ENCODE measurements around the gene FAM171A2. TPM values are rescaled to one million over a fixed set of nuclear protein-coding genes. Genes with fewer than 3 reads are reported as not detected.
"Not testable (repeated sequence)": the region's sequence is repeated elsewhere in the genome, so short reads cannot be mapped to it uniquely, and the experiment has no call there.

Gene FAM171A2
- total RNA-seq, 1 donor from 2014 or later: 18.1 TPM

DNA sequence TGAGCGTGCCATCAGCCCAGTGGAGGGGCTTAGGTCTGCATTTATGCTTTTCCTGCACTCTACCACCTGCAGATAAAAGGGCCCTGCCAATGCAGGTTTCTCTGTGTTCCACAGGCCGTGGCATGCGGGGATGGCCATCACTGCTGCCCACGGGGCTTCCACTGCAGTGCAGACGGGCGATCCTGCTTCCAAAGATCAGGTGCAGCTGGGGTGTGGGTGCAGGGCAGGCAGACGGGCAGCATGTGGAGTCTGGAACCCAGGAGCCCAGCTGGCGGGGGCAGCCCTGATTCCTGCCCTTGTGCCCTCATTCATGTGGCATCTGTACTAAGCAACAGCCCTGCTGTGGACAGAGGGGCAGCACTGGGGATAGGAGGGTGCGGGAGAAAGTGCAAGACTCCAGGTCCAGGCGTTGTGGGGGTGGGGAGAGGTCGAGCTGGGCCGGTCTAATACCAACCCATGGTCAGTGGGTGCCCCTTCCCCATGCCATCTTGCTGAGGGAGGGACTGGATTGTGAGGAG lies 14.0 kb downstream of the FAM171A2 start:
- Mint-ChIP-seq H3K9me3 (no peaks in the 10 kb centered on the region), H3K4me1 (peaks cover 13% of the 10 kb centered on the region), H3K27ac (no peak overlapping the region), H3K36me3 (peaks cover 5% of the 10 kb centered on the region), H3K27me3 (ENCODE audit: insufficient read depth, low read depth) (peaks cover 17% of the 10 kb centered on the region), H3K4me3 (no peak overlapping the region)
- Histone ChIP-seq H3K4me2 (no peak overlapping the region), H3K9ac (no peak overlapping the region), H3K27ac (no peak overlapping the region), H3K4me1 (no peaks in the 10 kb centered on the region), H3K9me3 (ENCODE audit: low read depth) (no peaks in the 10 kb centered on the region), H3K4me3 (no peak overlapping the region), H3K27me3 (peaks cover 12% of the 10 kb centered on the region), H3F3A (ENCODE audit: low read depth) (peaks cover 23% of the 10 kb centered on the region), H3K79me2 (ENCODE audit: low read depth) (peaks cover 12% of the 10 kb centered on the region), H4K20me1 (ENCODE audit: low read depth) (peaks cover 38% of the 10 kb centered on the region), H2AFZ (replicated peaks) (no peak overlapping the region), H3K36me3 (no peaks in the 10 kb centered on the region)
- TF ChIP-seq EZH2 (IDR thresholded peaks at IDR 0.05) (no peak), EZH2phosphoT487 (IDR thresholded peaks at IDR 0.05) (no peak)
- TF ChIP-seq, protein P1, sequence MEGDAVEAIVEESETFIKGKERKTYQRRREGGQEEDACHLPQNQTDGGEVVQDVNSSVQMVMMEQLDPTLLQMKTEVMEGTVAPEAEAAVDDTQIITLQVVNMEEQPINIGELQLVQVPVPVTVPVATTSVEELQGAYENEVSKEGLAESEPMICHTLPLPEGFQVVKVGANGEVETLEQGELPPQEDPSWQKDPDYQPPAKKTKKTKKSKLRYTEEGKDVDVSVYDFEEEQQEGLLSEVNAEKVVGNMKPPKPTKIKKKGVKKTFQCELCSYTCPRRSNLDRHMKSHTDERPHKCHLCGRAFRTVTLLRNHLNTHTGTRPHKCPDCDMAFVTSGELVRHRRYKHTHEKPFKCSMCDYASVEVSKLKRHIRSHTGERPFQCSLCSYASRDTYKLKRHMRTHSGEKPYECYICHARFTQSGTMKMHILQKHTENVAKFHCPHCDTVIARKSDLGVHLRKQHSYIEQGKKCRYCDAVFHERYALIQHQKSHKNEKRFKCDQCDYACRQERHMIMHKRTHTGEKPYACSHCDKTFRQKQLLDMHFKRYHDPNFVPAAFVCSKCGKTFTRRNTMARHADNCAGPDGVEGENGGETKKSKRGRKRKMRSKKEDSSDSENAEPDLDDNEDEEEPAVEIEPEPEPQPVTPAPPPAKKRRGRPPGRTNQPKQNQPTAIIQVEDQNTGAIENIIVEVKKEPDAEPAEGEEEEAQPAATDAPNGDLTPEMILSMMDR (IDR thresholded peaks at IDR 0.05): no peak
- DNase-seq (ENCODE audit: low spot score): no peak

DNA sequence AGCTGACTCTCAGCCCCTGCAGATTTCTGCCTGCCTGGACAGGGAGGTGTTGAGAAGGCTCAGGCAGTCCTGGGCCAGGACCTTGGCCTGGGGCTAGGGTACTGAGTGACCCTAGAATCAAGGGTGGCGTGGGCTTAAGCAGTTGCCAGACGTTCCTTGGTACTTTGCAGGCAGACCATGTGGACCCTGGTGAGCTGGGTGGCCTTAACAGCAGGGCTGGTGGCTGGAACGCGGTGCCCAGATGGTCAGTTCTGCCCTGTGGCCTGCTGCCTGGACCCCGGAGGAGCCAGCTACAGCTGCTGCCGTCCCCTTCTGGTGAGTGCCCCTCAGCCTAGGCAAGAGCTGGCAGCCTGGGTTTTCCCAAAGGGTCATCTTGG lies 14.7 kb downstream of the FAM171A2 start:
- H2AFZ ChIP-seq (replicated peaks): no peak overlapping the region
- H3K36me3 ChIP-seq: no peaks in the 10 kb centered on the region
- peaks cover 23% of the 10 kb centered on the region for H3F3A ChIP-seq (ENCODE audit: low read depth)
- Mint-ChIP-seq H3K36me3 (peaks cover 5% of the 10 kb centered on the region), H3K9me3 (no peaks in the 10 kb centered on the region), H3K27me3 (ENCODE audit: insufficient read depth, low read depth) (peaks cover 20% of the 10 kb centered on the region), H3K4me1 (peaks cover 13% of the 10 kb centered on the region), H3K4me3 (no peak overlapping the region), H3K27ac (no peak overlapping the region)
- no peak overlapping the region for H3K4me3 ChIP-seq
- H3K27ac ChIP-seq: no peak overlapping the region
- no peak overlapping the region for H3K4me2 ChIP-seq
- H4K20me1 ChIP-seq (ENCODE audit: low read depth): peaks cover 38% of the 10 kb centered on the region
- H3K9ac ChIP-seq: no peak overlapping the region
- no peak for DNase-seq (ENCODE audit: low spot score)
- TF ChIP-seq EZH2 (IDR thresholded peaks at IDR 0.05): no peak
- TF ChIP-seq EZH2phosphoT487 (IDR thresholded peaks at IDR 0.05): no peak
- TF ChIP-seq, protein P1 (IDR thresholded peaks at IDR 0.05): no peak
- H3K4me1 ChIP-seq: no peaks in the 10 kb centered on the region
- H3K27me3 ChIP-seq: peaks cover 9% of the 10 kb centered on the region
- peaks cover 12% of the 10 kb centered on the region for H3K79me2 ChIP-seq (ENCODE audit: low read depth)
- H3K9me3 ChIP-seq (ENCODE audit: low read depth): no peaks in the 10 kb centered on the region

DNA sequence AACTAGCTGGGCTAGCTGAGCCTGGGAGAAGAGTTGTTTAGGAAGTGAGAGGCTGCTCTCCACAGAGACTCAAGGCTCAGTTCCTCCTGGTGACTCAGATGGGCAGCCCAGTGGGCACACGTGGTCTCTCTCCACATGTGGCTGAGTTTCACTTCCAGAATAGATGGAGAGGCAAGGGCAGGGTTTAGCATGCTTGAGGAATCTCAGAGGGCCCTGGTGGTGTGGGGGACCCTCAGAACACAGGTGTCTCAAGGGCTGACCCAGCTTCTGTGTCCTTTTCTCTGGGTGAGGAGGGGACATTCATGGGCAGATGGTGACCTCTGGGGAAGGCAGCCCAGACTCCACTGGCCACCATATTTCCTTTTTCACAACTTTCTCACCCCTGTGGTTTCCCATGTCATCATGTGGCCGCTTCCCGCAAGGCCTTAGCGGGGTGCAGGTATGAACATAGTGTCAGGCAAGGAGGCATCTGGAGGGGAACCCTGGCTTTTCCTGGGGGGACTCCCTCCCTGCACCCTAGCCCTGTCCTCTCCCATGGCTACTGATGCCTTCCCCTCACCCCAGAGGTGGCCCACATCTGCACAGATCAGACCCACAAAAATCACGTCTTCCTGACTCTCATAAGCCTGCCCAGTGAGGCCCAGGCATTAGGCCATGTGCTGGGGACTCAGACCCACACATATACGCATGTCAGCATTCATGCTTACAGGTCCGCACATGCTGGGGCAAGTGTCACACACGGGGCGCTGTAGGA lies 15.2 kb downstream of the FAM171A2 start:
- H3K9ac ChIP-seq: no peak overlapping the region
- peaks cover 4% of the 10 kb centered on the region for H3K27me3 ChIP-seq

DNA sequence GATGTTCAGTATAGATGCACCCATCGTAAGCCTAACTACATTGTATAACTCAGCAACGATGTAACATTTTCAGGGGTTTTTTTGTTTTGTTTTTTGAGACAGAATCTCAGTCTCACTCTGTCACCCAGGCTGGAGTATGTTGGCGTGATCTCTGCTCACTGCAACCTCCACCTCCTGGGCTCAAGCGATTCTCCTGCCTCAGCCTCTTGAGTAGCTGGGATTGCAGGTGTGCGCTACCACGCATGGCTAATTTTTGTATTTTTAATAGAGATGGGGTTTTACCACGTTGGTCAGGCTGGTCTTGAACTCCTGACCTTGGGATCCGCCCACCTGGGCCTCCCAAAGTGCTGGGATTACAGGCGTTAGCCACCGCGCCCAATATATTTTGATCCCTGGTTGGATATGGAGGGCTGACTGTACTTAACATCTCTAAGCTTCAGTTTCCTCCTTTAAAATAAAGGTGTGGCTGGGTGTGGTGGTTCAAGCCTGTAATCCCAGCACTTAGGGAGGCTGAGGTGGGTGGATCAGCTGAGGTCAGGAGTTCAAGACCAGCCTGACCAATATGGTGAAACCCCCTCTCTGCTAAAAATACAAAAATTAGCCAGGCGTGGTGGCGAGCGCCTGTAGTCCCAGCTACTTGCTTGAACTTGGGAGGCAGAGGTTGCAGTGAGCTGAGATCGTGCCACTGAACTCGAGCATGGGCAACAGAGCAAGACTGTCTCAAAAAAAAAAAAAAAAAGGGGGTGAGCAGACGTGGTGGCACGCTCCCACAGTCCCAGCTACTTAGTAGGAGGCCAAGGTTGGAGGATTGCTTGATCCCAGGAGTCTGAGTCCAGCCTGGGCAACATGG lies 16.2 kb downstream of the FAM171A2 start:
- not testable (repeated sequence) for H3K4me3 ChIP-seq; H3K36me3 Mint-ChIP-seq; DNase-seq (ENCODE audit: low spot score); H3K9me3 ChIP-seq (ENCODE audit: low read depth); H3K4me3 Mint-ChIP-seq; H3K9ac ChIP-seq; H3K27ac ChIP-seq; H3K27me3 ChIP-seq; H3K36me3 ChIP-seq; H3K27ac Mint-ChIP-seq; H3K9me3 Mint-ChIP-seq; H3K4me1 ChIP-seq; H3K4me1 Mint-ChIP-seq; H3K4me2 ChIP-seq; H2AFZ ChIP-seq (replicated peaks)
- peaks cover 25% of the 10 kb centered on the region for H4K20me1 ChIP-seq (ENCODE audit: low read depth)
- peaks cover 14% of the 10 kb centered on the region for H3F3A ChIP-seq (ENCODE audit: low read depth)
- H3K27me3 Mint-ChIP-seq (ENCODE audit: insufficient read depth, low read depth): peaks cover 18% of the 10 kb centered on the region
- peaks cover 12% of the 10 kb centered on the region for H3K79me2 ChIP-seq (ENCODE audit: low read depth)

More for the DNA sequence above, 15.2 kb downstream of the FAM171A2 start:
- no peaks in the 10 kb centered on the region for H3K4me1 ChIP-seq
- H3K36me3 ChIP-seq: no peaks in the 10 kb centered on the region
- Mint-ChIP-seq H3K4me3 (no peak overlapping the region), H3K27ac (no peak overlapping the region), H3K9me3 (no peaks in the 10 kb centered on the region), H3K27me3 (ENCODE audit: insufficient read depth, low read depth) (peaks cover 20% of the 10 kb centered on the region), H3K36me3 (peaks cover 5% of the 10 kb centered on the region), H3K4me1 (peaks cover 13% of the 10 kb centered on the region)
- no peak overlapping the region for H3K27ac ChIP-seq
- TF ChIP-seq EZH2phosphoT487 (IDR thresholded peaks at IDR 0.05) (no peak), EZH2 (IDR thresholded peaks at IDR 0.05) (no peak)
- TF ChIP-seq, protein P1 (IDR thresholded peaks at IDR 0.05): no peak
- no peak overlapping the region for H3K4me2 ChIP-seq
- H3K4me3 ChIP-seq: no peak overlapping the region
- no peak overlapping the region for H2AFZ ChIP-seq (replicated peaks)
- peaks cover 12% of the 10 kb centered on the region for H3K79me2 ChIP-seq (ENCODE audit: low read depth)
- H4K20me1 ChIP-seq (ENCODE audit: low read depth): peaks cover 34% of the 10 kb centered on the region
- peaks cover 23% of the 10 kb centered on the region for H3F3A ChIP-seq (ENCODE audit: low read depth)
- DNase-seq (ENCODE audit: low spot score): no peak
- no peaks in the 10 kb centered on the region for H3K9me3 ChIP-seq (ENCODE audit: low read depth)
